HG03196 (cell line): Measurements from ENCODE around the gene RAD51AP2.
"Not testable (repeated sequence)": the region's sequence is repeated elsewhere in the genome, so short reads cannot be mapped to it uniquely, and the experiment has no call there.

Source experiments
- ATAC-seq: cut with Tn5 transposase; IDR thresholded peaks from one replicate; pipeline ENCODE4 v1.9.1; 2021; ENCODE audit not compliant: unreplicated experiment

Gene RAD51AP2

DNA sequence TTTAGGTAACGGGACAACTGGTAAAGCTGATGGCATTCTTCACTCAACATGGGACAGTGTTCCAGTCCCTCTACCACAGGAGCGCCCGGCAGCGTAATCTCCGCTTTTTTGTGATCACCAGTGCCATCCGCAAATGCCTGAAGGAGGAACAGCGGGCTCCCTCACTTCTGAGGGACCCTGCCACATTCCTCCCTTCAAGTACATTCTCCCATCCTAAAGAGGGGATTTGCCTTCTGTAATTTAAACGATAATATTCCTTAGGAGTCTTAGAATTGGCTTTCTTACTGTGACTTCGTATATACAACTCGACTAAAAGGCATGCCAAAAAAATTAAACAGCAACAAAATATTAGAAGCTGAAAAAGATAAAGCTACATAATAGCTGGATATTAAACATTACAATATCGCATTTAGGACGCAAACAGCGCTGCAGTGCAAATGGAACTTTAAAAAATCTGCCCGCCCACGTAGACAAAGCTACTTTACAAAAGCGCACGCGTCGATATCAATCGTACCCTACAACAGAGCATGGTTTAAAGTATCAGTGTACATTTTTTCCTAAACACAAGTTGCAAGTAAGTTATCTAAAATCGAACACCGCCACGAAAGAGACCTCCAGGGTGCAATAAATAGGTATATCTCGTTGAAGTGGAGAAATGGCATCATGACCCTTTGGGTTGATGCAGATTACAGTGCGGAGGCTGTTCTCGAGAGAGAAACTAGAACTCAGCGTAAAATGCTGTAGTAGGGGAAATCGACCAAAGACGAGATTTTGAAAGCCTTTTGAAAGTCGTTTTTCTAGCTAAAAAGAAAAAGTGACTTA, 20.0 kb upstream of the RAD51AP2 start:
- no peak for ATAC-seq

DNA sequence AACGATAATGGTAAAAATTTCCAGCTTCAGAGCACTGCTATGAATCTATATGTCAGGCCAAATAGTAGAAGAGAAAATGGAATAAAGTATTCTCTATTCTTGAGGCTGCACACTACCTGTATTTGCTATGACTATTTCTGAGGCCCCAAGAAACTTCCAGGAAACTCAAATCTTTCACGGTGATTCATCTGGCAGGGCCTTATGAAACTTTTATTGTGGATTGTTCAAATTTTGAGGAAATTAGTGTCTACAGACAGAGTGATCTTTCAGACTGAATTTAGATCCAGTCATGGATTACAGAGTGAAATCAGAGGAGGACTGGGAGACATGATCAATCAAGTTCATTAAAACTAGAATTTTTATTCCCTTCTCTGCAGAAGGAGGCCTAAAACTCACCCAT, 18.2 kb upstream of the RAD51AP2 start:
- no peak for ATAC-seq

DNA sequence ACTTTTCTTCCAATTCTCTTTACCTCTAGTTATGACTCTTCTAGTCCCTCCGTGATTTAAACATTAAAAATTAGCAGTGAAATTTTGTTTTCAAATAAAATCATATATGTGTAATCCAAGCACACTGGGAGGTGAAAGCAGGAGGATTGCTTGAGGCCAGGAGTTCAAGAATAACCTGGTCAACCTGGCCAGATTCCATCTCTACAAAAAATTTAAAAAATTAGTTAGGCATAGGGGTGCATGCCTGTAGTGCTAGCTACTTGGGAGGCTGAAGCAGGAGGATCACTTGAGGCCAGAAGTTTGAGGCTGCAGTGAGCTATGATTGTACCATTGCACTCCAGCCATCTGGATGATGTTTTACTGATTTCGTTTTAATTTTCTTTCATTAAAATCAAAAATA, 15.3 kb upstream of the RAD51AP2 start:
- no peak for ATAC-seq

DNA sequence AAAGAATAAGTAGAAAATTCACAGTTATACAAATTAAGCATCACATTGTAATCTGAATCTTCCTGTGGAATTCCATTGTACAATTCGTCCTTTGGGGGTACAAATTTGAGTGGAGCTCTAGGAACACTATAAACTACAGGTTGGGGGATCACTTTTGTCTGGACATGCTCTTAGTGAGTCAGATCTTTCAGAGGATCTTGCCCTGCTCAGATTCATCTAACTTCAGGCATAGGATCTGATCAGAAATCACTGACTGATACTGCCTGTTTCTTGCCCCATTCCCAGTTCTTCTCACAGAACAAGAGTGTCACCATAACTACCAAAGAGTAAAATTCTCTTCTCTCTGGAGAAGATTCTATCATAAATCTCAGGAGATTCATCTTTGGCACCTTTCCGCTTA, 11.5 kb upstream of the RAD51AP2 start:
- ATAC-seq, result no peak

DNA sequence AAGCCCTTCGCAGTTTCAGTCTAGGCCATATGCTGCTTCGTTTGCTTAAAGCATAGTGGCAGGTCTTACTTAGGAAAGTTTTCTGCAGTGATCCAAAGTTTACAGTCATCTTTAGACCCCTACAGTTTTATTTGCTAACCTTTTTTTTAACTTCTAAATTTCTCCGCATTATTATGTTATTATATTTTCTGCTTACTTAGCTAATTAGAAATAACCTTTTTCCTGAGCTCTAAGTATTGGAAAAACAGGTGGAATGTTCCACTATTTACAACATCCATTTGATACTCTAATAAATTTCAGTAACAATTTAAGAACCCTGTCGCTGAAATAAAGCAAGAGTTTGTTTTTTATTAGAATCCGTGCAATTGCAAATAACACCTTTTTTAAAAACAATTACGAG, 4.1 kb upstream of the RAD51AP2 start:
- ATAC-seq, result no peak

DNA sequence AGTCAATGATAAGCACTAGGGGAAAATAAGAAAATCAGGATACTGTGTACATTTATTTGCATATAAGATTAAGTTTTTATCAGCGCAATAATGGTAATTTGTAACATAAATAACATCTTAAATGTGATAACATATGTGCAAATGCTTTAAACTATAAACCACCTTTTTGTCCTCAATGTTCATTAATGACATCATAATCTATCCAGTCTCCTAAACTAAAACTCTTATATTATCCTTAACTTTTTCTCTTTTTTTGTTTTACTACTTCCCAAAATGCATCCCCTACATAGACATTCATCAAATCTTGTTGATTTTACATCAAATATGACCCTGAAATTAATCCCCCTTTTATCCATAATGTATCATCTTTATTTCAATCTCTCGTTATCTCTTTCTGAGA, 3.4 kb upstream of the RAD51AP2 start:
- no peak for ATAC-seq

DNA sequence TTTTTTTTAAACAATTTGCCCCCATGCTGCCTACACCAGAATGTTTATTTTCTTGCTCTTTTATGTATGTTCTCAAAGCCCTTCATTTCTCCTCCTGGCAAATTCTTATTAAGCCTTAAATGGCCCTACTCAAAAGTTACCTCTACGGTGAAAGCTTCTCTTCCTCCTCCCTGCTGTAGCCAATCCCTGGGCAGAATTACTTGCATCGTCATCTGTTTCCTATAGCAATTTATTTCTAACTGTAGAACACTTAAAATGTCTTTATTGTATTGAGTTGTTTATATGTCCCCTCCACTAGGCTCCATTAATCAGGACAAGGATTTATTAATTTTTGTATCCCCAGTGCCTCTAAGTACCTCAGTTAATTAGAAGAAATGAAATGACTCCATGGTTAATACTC, 2.5 kb upstream of the RAD51AP2 start:
- no peak for ATAC-seq

DNA sequence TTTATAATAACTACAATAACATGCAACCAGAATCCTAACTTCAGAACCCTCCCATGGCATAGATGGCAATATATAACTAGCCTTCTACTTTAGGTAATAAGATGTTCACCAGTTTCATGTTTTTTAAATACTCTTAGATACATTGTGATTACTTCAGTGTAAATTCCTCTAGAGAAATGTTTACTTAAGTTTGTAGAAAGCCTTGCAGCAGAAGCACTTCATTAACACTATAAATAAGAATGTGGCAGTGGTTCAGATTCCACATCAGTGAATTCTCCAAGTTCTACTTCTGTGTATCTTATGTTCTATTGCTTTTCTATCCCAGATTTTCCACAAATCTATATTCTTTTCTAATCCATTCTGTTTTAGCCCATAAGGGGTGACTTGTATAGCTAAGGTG, 1.2 kb upstream of the RAD51AP2 start:
- no peak for ATAC-seq

DNA sequence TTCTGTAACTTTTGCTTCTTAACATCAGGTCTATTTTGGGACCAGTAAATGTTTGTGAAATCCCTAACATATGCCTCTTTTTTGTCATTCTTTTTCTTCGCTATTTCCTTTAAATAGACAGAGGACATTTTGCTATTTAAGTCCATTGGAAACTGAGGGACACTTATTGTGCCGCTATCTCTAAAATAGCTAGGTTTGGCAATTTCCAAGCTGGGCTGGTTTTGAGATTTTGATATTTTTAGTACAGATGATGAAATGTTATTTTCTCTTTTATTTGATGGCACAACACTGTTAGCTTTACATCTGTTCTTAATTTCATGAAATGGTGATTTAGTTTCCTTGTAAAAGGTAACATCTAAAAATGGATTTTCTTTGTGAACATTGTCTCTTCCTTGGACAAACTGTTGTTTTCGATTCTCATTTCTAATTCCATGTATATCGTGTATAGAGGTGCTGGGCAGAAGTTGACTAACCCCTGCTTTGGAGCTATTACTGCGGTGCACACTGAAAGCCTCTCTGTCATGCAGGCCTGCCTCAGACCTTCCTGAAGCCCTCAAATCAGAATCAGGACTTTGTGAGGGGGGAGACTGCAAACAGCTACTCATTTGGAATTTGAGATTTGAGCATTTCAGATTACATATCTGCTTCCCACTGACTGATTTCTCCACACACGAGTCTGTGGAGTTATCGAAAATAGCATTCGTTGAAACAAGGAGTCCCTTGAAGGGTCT, 594 bp downstream of the RAD51AP2 start:
- ATAC-seq, result peak; percentile 33

DNA sequence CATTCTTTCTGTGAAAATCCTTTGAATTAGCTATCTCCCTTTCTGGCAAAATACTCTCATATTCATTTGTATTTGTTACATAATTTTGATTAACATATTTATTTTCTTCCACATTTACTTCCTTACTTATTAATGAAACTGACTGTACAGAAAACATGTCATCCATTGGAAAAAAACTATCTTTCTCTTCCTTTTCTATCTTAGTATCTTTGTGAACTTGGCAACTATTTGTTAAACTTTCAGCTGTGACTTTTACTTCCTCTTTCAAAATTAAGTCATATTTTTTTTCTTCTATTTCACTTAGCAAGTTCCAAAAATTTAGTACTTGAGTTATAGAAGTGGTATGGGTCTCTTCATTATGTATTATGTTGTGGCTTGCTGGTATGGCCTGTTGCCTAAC, 2.6 kb downstream of the RAD51AP2 start:
- peak; percentile 36 for ATAC-seq

DNA sequence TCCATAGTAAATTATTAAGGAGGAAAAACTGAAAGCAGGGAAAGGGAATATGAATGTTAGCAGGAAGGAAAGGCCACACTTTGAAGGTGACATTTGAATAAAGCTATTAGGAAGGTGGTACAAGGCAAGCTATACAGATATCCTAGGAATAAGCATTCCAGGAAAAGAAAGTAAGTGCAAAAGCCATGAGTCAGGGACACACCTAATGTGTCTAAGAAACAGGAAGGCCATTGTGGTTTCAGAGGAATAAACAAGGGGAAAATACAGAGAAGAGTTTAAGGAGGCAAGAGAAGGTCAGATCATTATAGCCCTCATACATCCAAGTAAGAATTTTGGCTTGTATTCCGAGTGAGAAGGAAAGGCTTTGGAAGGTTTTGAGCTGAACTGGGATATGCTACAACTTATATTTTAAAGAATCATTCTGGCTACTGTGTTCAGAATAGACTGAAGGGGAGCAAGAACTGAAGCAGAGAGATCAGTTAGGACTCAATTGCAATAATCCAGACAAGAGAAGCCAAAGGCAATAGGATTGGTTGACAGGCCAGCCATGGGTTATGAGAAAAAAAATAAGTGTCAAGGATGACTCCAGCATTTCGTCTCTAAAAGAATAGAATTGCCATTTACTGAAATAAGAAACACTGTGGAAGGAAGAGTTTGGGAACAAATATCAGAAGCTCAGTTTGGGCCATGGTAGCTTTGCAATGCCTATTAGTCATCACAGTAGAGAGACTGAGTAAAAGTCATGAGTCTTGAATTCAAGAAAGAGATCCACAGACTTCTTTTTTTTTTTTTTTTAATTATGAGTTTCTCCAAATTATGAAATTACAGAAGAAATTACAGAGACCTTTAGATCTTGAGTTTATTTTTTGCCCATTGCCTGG, 11.3 kb downstream of the RAD51AP2 start:
- no peak for ATAC-seq

DNA sequence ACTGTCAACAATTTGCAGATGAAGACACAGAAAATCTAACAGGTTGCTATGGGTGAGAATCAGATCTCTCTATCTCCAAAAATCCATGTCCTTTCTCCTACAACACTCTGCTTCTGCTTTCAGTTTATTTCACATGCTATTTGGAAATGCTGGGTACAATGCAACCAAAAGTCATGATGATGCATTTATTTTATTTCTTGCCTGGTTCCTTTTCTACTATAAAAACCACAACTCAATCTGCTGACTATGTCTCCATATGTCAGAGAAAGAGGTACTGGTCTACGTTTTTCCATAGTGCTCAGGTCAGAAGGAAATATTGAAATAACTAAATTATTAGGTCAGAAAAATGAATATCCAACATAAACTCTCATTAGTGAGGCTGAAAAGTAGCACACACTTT, 20.5 kb downstream of the RAD51AP2 start:
- no peak for ATAC-seq

DNA sequence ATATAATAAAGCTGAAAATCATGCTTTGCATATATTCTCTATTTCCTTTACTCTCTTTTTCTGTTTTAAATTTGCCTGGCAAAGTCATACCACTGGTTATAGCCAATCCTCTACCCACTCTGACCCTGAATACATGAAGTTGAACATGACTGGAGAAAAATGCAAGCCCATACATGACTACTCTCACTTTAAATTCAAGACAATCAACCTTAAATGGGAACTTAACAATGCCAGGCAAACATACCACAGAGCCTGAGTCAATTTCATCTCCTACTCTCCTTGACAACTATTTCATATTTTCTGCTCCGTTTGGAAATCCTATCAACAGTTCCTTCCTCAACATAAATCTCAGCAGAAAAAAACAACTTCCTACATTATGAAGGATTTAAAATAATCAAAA, 22.6 kb downstream of the RAD51AP2 start:
- no peak for ATAC-seq

DNA sequence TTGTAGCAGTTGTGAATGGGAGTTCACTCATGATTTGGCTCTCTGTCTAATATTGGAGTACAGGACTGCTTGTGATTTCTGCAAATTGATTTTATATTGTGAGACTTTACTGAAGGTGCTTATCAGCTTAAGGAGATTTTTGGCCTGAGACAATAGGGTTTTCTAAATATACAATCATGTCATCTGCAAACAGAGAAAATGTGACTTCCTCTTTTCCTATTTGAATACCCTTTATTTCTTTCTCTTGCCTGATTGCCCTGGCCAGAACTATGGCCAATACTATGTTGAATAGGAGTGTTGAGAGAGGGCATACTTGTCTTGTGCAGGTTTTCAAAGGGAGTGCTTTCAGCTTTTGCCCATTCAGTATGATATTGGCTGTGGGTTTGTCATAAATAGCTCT, 28.1 kb downstream of the RAD51AP2 start:
- not testable (repeated sequence) for ATAC-seq

DNA sequence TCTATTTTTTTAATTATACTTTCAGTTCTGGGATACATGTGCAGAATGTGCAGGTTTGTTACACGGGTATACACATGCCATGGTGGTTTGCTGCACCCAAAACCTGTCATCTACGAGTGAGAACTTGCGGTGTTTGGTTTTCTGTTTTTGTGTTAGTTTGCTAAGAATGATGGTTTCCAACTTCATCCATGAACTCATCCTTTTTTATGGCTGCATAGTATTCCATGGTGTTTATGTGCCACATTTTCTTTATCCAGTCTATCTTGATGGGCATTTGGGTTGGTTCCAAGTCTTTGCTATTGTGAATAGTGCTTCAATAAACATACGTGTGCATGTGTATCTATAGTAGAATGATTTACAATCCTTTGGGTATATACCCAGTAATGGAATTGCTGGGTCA, 29.6 kb downstream of the RAD51AP2 start:
- ATAC-seq, result not testable (repeated sequence)

DNA sequence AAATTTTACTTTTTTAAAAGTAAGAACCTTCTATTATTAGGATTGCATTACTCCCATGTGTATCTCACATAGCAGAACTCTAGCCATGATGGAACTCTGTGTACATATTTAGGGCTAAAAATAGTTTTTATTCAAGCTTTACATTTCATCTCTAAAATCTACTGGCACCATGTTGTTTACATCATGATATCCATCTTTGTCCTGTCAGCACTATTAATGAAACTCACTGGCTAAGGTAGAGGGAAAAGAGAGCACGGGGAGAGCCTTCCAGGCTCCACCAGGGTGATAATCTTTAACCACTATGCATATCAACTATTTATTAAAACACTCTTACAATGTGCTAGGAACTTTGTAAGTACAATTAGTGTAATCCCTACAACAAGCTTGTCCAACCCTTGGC, 34.7 kb downstream of the RAD51AP2 start:
- ATAC-seq, result no peak

DNA sequence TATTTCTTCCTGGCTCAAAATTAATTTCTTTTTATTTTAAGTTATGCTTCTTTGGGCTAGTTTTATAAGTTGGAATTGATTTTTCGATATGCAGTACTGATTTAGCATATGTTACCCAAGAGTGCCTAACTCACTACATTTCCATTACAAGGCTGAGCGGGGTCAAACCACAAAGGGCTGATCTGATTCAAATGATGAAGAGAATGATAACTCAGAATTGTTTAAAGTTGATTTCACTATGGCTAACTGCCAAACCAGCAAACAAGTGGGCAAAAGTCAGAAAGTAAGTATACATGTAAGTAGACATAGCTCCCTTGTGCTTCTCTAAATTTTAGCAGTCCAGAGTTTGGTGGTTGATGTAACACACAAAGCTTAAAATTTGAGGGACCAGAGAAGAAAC, 35.6 kb downstream of the RAD51AP2 start:
- ATAC-seq, result no peak

DNA sequence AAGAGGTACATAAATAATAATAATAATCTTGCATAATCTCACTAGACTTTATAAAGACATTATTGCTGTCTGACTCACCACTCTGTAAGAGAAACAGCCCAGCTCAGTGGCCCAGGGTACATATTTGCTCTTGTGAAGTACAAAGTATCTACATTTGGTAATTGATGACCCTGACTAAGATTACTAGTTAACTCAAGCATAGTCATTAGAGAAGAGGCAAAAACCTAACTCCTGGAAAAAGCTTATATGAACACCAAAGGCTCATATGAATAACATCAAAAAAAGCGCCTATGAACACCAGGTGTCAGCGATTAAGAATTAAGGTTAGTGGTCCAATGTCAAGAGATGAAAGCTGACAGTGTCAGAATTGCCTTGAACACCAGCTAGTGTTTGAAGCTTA, 38.4 kb downstream of the RAD51AP2 start:
- no peak for ATAC-seq

DNA sequence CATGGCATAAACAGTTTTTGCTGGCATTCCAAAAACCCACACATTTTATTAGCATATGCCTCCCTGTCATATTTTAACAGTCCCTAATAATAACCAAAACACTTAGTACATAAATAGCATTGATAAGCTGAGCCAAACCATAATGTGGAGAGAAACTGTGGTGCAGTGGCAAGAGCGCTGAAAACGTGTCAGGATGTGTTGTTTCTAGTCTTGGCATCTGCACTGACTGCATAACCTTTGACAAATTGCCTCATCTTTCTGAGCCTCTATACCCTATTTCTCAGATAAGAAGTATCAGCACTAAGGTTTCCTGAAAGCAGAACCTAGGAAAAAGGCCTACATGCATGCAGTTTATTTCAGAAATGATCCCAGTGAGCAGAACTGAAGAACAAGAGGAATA, 41.4 kb downstream of the RAD51AP2 start:
- no peak for ATAC-seq

DNA sequence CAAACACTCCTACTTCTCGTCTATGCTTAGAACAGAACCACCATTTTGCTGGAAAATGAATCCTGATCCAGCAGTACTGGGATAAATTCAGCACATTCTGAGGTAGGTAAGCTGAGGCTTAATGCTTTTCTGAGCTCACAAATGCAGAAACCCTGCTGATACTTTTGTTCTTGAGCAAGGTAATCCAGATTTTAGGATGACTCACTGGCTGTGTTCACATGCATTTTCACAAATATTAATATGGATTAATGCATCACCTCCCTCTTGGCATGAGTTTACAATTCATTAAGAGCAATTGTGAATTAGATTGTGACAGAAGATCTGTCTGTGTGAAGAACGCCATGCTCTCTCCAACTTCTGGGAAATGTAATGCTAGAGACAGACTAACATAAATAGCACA, 42.2 kb downstream of the RAD51AP2 start:
- ATAC-seq, result no peak

DNA sequence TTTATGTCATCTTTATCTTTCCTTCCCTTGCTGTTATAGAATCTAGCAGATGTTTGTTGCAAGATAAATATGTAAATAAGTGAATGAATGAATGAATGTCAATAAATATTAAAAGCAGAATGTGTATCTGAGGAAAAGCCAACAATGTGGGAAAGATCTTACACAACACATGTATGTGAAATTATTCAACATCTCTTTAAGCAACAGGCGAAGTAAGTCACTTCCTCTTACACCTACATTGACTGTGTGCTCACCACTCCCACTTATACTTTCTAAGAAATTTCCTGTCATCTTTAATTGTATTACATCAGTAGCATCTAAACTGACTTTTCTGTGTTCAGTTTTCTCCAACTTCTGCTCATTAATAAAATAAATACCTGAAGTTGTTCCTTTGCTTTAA, 43.0 kb downstream of the RAD51AP2 start:
- ATAC-seq, result no peak

DNA sequence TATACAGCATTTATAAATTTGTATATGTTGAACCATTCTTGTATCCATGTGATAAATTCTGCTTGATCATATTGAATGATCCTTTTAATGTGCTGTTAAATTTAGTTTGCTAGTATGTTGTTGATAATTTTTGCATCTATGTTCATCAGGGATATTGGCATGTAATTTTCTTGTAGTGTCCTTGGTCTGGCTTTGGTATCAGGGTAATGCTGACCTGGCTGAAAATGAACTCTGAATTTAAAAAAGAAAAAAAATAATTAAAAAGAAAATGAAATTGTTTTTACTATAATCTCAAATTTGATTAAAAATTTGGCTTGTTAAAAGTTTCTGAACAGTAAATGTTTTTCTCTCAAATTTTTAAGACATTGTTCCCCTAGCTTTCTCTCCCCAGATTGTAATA, 46.3 kb downstream of the RAD51AP2 start:
- no peak for ATAC-seq
